Endodermal cell (in vitro differentiated cells): ENCODE measurements around the gene TF. TPM values are rescaled to one million over a fixed set of nuclear protein-coding genes. Genes with fewer than 3 reads are reported as not detected.

Source experiments
- DNase-seq: peaks from one replicate; pipeline ENCODE4 v3.0.0-alpha.2; 2017
- H3K27ac ChIP-seq: 2 replicates; pipeline ENCODE4 v1.5.1; 2013; ENCODE audit warnings: mild to moderate bottlenecking, low read depth, low read length, moderate library complexity
- H3K27me3 ChIP-seq: 2 replicates; pipeline ENCODE4 v1.6.1; 2013; ENCODE audit warnings: mild to moderate bottlenecking, low read length, moderate library complexity; ENCODE audit not compliant: insufficient read depth, control insufficient read depth, poor library complexity, severe bottlenecking
- H3K36me3 ChIP-seq: 2 replicates; pipeline ENCODE4 v1.7.0; 2013; ENCODE audit warnings: mild to moderate bottlenecking, low read length, moderate library complexity; ENCODE audit not compliant: control insufficient read depth, insufficient read depth
- H3K4me1 ChIP-seq: one replicate; pipeline ENCODE4 v1.7.0; 2013; ENCODE audit warnings: low read length; ENCODE audit not compliant: control insufficient read depth, insufficient read depth
- H3K4me3 ChIP-seq: 2 replicates; pipeline ENCODE4 v1.5.1; 2013; ENCODE audit warnings: mild to moderate bottlenecking, low read length, moderate library complexity
- H3K9ac ChIP-seq: 2 replicates; pipeline ENCODE4 v1.6.1; 2013; ENCODE audit warnings: mild to moderate bottlenecking, low read length, moderate library complexity; ENCODE audit not compliant: poor library complexity, severe bottlenecking; ENCODE audit errors: extremely low read depth
- H3K9me3 ChIP-seq: 2 replicates; pipeline ENCODE4 v1.6.1; 2013; ENCODE audit warnings: mild to moderate bottlenecking, low read length, moderate library complexity; ENCODE audit not compliant: control insufficient read depth
- H3K27ac Mint-ChIP-seq: 2 replicates; pipeline ENCODE4 v1.8.0; 2020; ENCODE audit warnings: mixed read lengths
- H3K27me3 Mint-ChIP-seq: 2 replicates; pipeline ENCODE4 v1.8.0; 2021; ENCODE audit warnings: mild to moderate bottlenecking, mixed read lengths; ENCODE audit not compliant: insufficient read depth
- H3K36me3 Mint-ChIP-seq: 2 replicates; pipeline ENCODE4 v1.8.0; 2020; ENCODE audit warnings: low read depth, mixed read lengths
- H3K4me1 Mint-ChIP-seq: 2 replicates; pipeline ENCODE4 v1.8.0; 2020; ENCODE audit warnings: mixed read lengths
- H3K4me3 Mint-ChIP-seq: 2 replicates; pipeline ENCODE4 v1.8.0; 2020; ENCODE audit warnings: mild to moderate bottlenecking, moderate library complexity, mixed read lengths
- H3K9me3 Mint-ChIP-seq: 2 replicates; pipeline ENCODE4 v1.8.0; 2020; ENCODE audit warnings: mild to moderate bottlenecking, mixed read lengths
- WGBS, 2 experiments: methylation state at CpG; one replicate each; pipeline versions ENCODE4 v1.1.5 to v1.1.7; 2013; ENCODE audit warnings: missing lambda C conversion rate in 2 of 2, mixed read lengths in 1 of 2; ENCODE audit not compliant: insufficient coverage in 1 of 2, insufficient read length in 1 of 2; 5-methylcytosine and 5-hydroxymethylcytosine counted together
- total RNA-seq, 2 donors: library from RNA; stranded (reverse); fragmentation: NEBNext Ultra II Directional in 1 of 2; extraction: Animal tissue kit (Norgen Biotek cat#: 25700) in 1 of 2; gene quantifications; 2 replicates in 1 of 2; 3 replicates in 1 of 2; pipeline ENCODE4 v1.2.1, GENCODE V29; 2021
- TF ChIP-seq, protein P1 (sequence below): fragments of 200-600 bp; sonication (generic); conservative IDR thresholded peaks from 2 replicates; pipeline ENCODE4 v1.5.0; 2021; ENCODE audit warnings: antibody characterized with exemption, mild to moderate bottlenecking

TF gene
- total RNA-seq, 2 donors from 2014 or later, result 0.40 to 3.0 TPM

DNA sequence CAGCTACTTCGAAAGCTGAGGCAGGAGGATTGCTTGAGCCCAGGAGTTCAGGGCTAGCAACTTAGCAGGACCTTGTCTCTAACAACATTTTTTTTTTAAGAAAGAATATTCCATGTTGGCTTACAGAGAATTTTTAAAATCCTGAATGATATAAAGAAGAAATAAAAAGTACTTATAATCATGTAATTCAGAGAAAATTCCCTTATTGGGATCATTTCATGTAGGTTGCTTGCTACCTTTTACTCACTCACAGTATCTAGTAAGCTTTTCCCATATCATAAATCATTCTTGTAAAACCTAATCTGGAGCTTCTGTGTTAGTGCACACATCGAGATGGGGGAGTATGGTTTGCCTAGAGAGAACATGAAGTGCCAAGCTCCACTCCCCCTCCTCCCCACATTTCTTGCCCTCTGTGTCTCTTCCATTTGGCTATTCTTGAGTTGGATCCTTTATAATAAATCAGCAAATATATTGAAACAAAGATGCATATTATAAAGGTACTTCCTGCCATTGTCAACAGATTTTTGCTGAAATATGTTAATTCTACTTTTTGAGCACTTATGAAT is 13.6 kb downstream of the TF start:
- Mint-ChIP-seq H3K4me3 (no peak overlapping the region), H3K36me3 (no peaks in the 10 kb centered on the region), H3K4me1 (peaks cover 18% of the 10 kb centered on the region), H3K27me3 (peaks cover 2% of the 10 kb centered on the region), H3K27ac (no peak overlapping the region), H3K9me3 (no peaks in the 10 kb centered on the region)
- peaks cover 14% of the 10 kb centered on the region for H3K27me3 ChIP-seq
- H3K27ac ChIP-seq, result no peak overlapping the region
- DNase-seq, result no peak
- no peak overlapping the region for H3K4me3 ChIP-seq
- no peaks in the 10 kb centered on the region for H3K9me3 ChIP-seq
- 83 to 97% methylated on average over 1 to 2 of the region's 2 CpGs for WGBS, 2 experiments
- H3K36me3 ChIP-seq, result no peaks in the 10 kb centered on the region
- no peaks in the 10 kb centered on the region for H3K4me1 ChIP-seq
- H3K9ac ChIP-seq, result no peak overlapping the region
- TF ChIP-seq, protein P1, sequence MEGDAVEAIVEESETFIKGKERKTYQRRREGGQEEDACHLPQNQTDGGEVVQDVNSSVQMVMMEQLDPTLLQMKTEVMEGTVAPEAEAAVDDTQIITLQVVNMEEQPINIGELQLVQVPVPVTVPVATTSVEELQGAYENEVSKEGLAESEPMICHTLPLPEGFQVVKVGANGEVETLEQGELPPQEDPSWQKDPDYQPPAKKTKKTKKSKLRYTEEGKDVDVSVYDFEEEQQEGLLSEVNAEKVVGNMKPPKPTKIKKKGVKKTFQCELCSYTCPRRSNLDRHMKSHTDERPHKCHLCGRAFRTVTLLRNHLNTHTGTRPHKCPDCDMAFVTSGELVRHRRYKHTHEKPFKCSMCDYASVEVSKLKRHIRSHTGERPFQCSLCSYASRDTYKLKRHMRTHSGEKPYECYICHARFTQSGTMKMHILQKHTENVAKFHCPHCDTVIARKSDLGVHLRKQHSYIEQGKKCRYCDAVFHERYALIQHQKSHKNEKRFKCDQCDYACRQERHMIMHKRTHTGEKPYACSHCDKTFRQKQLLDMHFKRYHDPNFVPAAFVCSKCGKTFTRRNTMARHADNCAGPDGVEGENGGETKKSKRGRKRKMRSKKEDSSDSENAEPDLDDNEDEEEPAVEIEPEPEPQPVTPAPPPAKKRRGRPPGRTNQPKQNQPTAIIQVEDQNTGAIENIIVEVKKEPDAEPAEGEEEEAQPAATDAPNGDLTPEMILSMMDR, result no peak

DNA sequence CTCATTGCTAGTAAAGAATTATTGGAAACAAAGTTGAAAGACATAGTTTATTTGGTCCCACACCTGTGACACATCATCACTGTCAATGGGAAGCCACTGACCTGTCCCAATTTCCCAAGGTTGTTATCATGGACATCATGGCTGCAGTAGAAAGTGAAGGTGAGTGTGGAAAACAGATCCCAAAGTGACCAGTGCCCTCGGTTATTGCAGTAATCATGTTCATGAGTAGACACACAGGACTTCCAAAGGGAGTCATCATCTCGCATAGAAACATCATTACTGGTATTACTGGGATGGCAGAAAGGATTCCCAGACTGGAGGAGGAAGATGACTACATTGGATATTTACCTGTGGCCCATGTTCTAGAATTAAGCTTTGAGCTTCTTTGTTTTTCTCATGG is 14.7 kb downstream of the TF start:
- Mint-ChIP-seq H3K36me3 (no peaks in the 10 kb centered on the region), H3K4me3 (no peak overlapping the region), H3K4me1 (peaks cover 18% of the 10 kb centered on the region), H3K27ac (no peak overlapping the region), H3K27me3 (peaks cover 2% of the 10 kb centered on the region), H3K9me3 (no peaks in the 10 kb centered on the region)
- 89 to 96% methylated on average over 2 of the region's 2 CpGs for WGBS, 2 experiments
- no peak for DNase-seq
- H3K27me3 ChIP-seq, result peaks cover 14% of the 10 kb centered on the region
- no peaks in the 10 kb centered on the region for H3K36me3 ChIP-seq
- no peak overlapping the region for H3K4me3 ChIP-seq
- TF ChIP-seq, protein P1, result no peak
- no peaks in the 10 kb centered on the region for H3K9me3 ChIP-seq
- no peak overlapping the region for H3K27ac ChIP-seq
- H3K9ac ChIP-seq, result no peak overlapping the region
- H3K4me1 ChIP-seq, result no peaks in the 10 kb centered on the region

DNA sequence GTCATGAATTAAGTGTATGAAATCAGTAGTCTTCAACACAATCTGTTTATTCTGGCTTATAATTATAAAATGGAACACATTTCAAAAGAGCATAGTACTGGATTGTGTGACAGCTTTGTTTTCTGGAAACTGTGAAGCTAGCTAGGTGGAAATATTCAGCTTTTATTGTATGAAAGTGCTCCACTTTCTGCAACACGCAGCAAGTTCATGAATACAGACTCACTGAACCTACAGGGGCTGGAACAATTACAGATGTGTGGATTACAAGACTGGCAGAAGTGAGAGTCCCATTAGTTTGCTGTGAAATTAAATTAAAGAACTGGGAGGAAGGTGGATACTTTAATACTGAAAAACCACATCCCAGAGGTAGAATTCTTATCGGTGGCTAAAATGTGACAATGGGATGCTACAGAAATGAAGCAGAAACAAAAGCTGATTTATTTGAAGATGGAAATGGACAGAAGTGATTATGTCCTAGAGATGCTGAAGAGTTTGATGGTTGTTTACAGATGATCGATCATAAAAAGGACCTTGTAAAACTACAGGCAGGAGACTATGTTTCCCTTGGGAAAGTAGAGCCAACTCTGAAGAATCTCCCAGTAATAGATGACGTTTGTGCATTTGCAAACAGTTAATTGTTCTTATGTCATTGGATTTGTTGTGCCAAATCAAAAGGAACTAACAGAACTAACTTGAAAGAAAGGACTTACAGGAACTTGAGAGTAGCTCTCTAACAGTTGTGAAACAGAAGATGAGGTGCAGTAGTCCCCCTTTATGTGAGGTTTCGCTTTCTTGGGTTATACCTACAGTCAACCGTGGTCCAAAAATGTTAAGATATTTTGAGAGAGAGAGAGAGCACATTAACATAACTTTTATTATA is 15.7 kb downstream of the TF start:
- no peak overlapping the region for H3K27ac ChIP-seq
- no peaks in the 10 kb centered on the region for H3K36me3 Mint-ChIP-seq
- H3K4me3 Mint-ChIP-seq, result no peak overlapping the region

More for the DNA sequence above, 15.7 kb downstream of the TF start:
- H3K27me3 ChIP-seq, result peaks cover 15% of the 10 kb centered on the region
- DNase-seq, result no peak
- H3K36me3 ChIP-seq, result no peaks in the 10 kb centered on the region
- no peaks in the 10 kb centered on the region for H3K9me3 ChIP-seq
- no peaks in the 10 kb centered on the region for H3K4me1 ChIP-seq
- peaks cover 18% of the 10 kb centered on the region for H3K4me1 Mint-ChIP-seq
- H3K27ac Mint-ChIP-seq, result no peak overlapping the region
- peaks cover 2% of the 10 kb centered on the region for H3K27me3 Mint-ChIP-seq
- H3K9me3 Mint-ChIP-seq, result no peaks in the 10 kb centered on the region
- 74 to 91% methylated on average over 3 to 6 of the region's 6 CpGs for WGBS, 2 experiments
- TF ChIP-seq, protein P1, result no peak
- H3K4me3 ChIP-seq, result no peak overlapping the region
- H3K9ac ChIP-seq, result no peak overlapping the region
